ENCODE data around the gene SLC39A5. TPM values are rescaled to one million over a fixed set of nuclear protein-coding genes. Genes with fewer than 3 reads are reported as not detected.
A peak's percentile ranks its signal among the peaks of the same experiment; 100 is the strongest.

SLC39A5 gene
- total RNA-seq, 1 donor from 2014 or later, result not detected

- no peaks in the 10 kb centered on the region for H3K9me3 ChIP-seq
- no peak overlapping the region for H3K4me3 ChIP-seq
- no peak overlapping the region for H3K27ac ChIP-seq
- intact Hi-C loops (cut with DNase I), result no loop called here
- no peaks in the 10 kb centered on the region for H3K4me1 ChIP-seq
- DNase-seq (ENCODE audit: extremely low spot score in 2 of 2), result no peak
- no peak for TF ChIP-seq POLR2A (IDR thresholded peaks at IDR 0.05)
- no peak for TF ChIP-seq CTCF (IDR thresholded peaks at IDR 0.05)
- no peak for TF ChIP-seq POLR2AphosphoS5 (IDR thresholded peaks at IDR 0.05; ENCODE audit: insufficient read depth in 1 of 2, low read depth in 1 of 2)
- peaks cover 10 to 97% of the 10 kb centered on the region in 2 donors for H3K36me3 ChIP-seq
- H3K27me3 ChIP-seq, result no peaks in the 10 kb centered on the region
Observed at GRCh38 chr12:56248711-56249110, 18.9 kb downstream of the SLC39A5 start.

GRCh38 chr12:56252649-56253048 lies 22.8 kb downstream of the SLC39A5 start:
- intact Hi-C loops (cut with DNase I), result no loop called here
- Histone ChIP-seq H3K4me3 (no peak overlapping the region), H3K27ac (no peak overlapping the region), H3K36me3 (peaks cover 12 to 85% of the 10 kb centered on the region in 2 donors), H3K27me3 (no peaks in the 10 kb centered on the region), H3K9me3 (no peaks in the 10 kb centered on the region), H3K4me1 (peaks cover 17% of the 10 kb centered on the region)
- no peak for DNase-seq (ENCODE audit: extremely low spot score in 2 of 2)
- TF ChIP-seq CTCF (IDR thresholded peaks at IDR 0.05), result no peak
- TF ChIP-seq POLR2A (IDR thresholded peaks at IDR 0.05), result no peak
- no peak for TF ChIP-seq POLR2AphosphoS5 (IDR thresholded peaks at IDR 0.05; ENCODE audit: insufficient read depth in 1 of 2, low read depth in 1 of 2)

DNA sequence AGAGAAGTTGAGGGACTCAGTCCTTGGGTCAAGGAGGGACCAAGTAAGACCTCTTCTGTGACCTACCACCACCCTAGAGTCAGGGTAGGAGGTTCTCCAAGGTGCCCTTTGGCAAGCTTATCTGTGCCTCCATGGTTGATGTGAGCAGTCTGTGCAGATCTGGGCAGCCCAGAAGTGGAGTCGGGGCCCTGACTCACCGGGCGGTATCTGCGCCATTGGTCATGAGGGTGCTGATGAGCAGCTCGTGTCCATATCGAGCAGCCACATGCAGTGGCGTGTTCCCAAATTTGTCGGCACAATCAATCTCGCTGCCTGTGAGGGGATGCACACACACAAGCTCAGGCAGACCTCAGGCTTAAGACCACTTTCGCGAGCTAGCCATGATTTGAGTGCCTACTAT lies 23.2 kb downstream of the SLC39A5 start:
- TF ChIP-seq POLR2AphosphoS5 (IDR thresholded peaks at IDR 0.05; ENCODE audit: insufficient read depth in 1 of 2, low read depth in 1 of 2) (no peak), CTCF (IDR thresholded peaks at IDR 0.05) (no peak), POLR2A (IDR thresholded peaks at IDR 0.05) (no peak)
- Histone ChIP-seq H3K36me3 (peaks cover 12 to 80% of the 10 kb centered on the region in 2 donors), H3K4me1 (peaks cover 17% of the 10 kb centered on the region), H3K27me3 (no peaks in the 10 kb centered on the region), H3K9me3 (no peaks in the 10 kb centered on the region), H3K27ac (no peak overlapping the region), H3K4me3 (no peak overlapping the region)
- DNase-seq (ENCODE audit: extremely low spot score in 2 of 2), result no peak
- intact Hi-C loops (cut with DNase I), result no loop called here

DNA sequence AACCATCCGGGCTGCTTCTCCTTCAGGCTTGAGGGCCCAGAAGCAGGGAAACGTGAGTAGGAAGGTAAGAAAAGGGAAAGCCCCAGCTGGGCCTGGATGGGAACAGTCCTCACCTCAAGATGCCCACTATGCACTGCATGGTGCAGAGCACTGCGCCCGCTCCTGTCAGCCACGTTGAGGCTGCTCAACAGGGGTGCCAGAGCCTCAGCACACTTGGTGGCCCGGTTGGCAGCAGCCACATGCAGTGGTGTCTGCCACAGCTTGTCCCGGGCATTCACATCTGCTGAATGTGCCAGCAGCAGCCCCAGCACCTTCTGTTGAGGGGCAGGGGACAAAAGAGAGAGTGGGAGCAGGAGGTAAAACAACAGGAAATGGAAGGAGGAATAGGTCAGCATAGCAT lies 25.8 kb downstream of the SLC39A5 start:
- H3K27me3 ChIP-seq, result no peaks in the 10 kb centered on the region
- TF ChIP-seq CTCF (IDR thresholded peaks at IDR 0.05), result no peak
- TF ChIP-seq POLR2A (IDR thresholded peaks at IDR 0.05), result no peak
- no peak for TF ChIP-seq POLR2AphosphoS5 (IDR thresholded peaks at IDR 0.05; ENCODE audit: insufficient read depth in 1 of 2, low read depth in 1 of 2)
- no peak overlapping the region for H3K4me3 ChIP-seq
- no peak overlapping the region for H3K27ac ChIP-seq
- no peak for DNase-seq (ENCODE audit: extremely low spot score in 2 of 2)
- peaks cover 25% of the 10 kb centered on the region for H3K4me1 ChIP-seq
- intact Hi-C loops (cut with DNase I), result no loop called here
- H3K9me3 ChIP-seq, result no peaks in the 10 kb centered on the region
- H3K36me3 ChIP-seq, result peaks cover 12 to 55% of the 10 kb centered on the region in 2 donors

DNA sequence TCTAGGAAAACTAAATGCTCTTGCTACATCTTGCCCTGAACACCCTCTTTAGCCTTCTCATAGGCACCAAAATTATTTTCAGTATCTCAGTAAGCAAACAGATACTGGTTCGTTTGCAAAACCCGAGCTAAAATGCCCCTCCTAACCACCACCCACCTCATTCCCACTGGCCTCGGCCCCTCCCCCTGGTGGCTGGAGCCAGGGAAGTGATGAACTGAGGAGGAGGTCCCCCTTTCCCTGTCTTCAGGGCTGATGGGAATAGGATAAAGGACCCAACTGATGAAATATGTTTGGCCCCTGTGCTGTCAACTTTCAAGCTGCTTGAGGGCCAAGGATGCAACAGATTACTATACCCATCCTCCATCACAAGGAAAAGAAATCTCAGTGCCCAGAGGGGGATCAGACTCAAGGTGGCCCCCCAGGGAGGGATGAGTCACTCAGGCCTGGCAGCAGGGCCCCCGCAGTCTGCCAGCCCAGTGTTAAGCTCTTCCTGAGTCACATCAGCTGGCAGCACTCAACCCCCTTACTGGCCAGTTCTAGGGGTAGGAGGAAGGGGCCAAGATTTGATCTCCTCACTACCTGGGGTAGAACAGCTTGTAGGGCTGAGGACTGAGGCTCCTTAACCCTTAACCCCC lies 26.6 kb downstream of the SLC39A5 start:
- DNase-seq (ENCODE audit: extremely low spot score in 2 of 2), result no peak
- H3K36me3 ChIP-seq, result peaks cover 12 to 50% of the 10 kb centered on the region in 2 donors
- intact Hi-C loops (cut with DNase I), result no loop called here
- peak overlapping the region; percentile 84 for H3K27ac ChIP-seq
- TF ChIP-seq POLR2AphosphoS5 (IDR thresholded peaks at IDR 0.05; ENCODE audit: insufficient read depth in 1 of 2, low read depth in 1 of 2) (no peak), CTCF (IDR thresholded peaks at IDR 0.05) (no peak), POLR2A (IDR thresholded peaks at IDR 0.05) (no peak)
- peak overlapping the region in 1 of 2 donors; percentile 93 for H3K4me3 ChIP-seq
- H3K9me3 ChIP-seq, result no peaks in the 10 kb centered on the region
- peaks cover 25% of the 10 kb centered on the region for H3K4me1 ChIP-seq
- H3K27me3 ChIP-seq, result no peaks in the 10 kb centered on the region
